WERI-Rb-1 (cell line): ENCODE measurements around the gene SP6.

Experiments used
- DNase-seq: peaks from one replicate; pipeline ENCODE4 v3.0.0-alpha.2; 2020
- H3K27ac ChIP-seq: fragments of 250-450 bp; sonication (Bioruptor Pico); 2 replicates; pipeline ENCODE4 v1.5.1; 2020; ENCODE audit warnings: mild to moderate bottlenecking, moderate library complexity
- H3K27me3 ChIP-seq: fragments of 250-450 bp; sonication (Bioruptor Pico); 2 replicates; pipeline ENCODE4 v1.5.1; 2021; ENCODE audit warnings: mild to moderate bottlenecking, low read depth, moderate library complexity; ENCODE audit not compliant: insufficient read depth, severe bottlenecking
- H3K36me3 ChIP-seq: fragments of 250-450 bp; sonication (Bioruptor Pico); 2 replicates; pipeline ENCODE4 v1.5.1; 2020; ENCODE audit warnings: mild to moderate bottlenecking, moderate library complexity
- H3K4me3 ChIP-seq: 2 replicates; pipeline ENCODE4 v1.5.1; 2011; ENCODE audit warnings: low read depth, mild to moderate bottlenecking, control low read depth, low read length
- H3K9me3 ChIP-seq: fragments of 250-450 bp; sonication (Bioruptor Pico); 2 replicates; pipeline ENCODE4 v1.5.1; 2021; ENCODE audit warnings: mild to moderate bottlenecking, moderate library complexity; ENCODE audit not compliant: severe bottlenecking
- TF ChIP-seq, protein P1 (sequence below): IDR thresholded peaks from 2 replicates; pipeline ENCODE4 v1.5.1; 2011; ENCODE audit warnings: low read depth, mild to moderate bottlenecking, control low read depth, inconsistent platforms, low read length

SP6 gene

DNA sequence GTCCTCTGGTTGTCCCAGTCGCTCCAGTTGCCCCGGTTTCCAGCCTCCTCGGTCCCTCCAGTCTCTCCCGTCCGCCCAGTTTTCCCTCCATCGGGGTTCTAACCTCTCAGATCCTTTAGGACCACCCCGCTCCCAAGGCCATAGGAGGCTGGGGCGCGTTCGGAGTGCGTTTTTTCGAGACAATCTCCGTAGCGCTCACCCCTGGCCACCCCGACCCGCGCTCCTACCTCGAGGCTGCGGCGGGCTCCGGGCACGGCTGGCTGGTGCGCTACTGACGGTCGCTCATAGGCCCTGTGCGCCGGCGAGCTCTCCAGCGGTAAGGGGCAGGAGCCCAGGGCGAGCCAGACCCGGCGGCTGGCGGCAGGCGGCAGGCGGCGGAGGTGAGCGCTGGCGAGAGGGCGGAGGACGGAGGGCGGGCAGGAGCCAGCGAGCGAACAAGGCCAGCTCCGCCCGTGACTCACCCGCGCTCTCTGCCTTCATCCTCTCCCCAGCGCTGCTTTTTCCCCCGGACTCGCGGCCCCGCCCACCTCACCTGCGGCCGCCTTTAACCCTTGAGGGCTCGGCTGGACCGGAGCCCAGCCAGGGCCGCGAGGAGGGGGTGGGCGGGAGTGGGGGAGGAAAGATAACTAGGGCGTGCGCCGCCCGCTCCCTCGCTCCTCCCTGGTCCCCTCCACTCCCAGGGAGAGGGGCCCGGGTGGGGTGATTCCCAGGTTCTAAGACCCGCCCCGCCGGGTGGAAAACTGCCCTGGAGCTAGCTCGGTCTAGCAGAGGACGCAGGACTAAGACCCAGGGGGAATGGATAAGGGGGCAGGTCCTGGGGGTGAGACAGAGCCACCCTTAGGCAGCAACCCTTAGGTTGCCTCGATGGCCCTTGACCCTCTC is at the start of gene SP6:
Gene SP6, minus strand, starts transcription at position 472 of the 882 bp plus-strand sequence. CDS start 2,734 bp downstream, outside the sequence.
- Histone ChIP-seq H3K27me3 (no peaks in the 10 kb centered on the region), H3K4me3 (peak within 1 kb of the TSS; percentile 75), H3K36me3 (peaks cover 17% of the 10 kb centered on the region), H3K9me3 (no peaks in the 10 kb centered on the region), H3K27ac (peak within 1 kb of the TSS; percentile 70)
- TF ChIP-seq, protein P1, sequence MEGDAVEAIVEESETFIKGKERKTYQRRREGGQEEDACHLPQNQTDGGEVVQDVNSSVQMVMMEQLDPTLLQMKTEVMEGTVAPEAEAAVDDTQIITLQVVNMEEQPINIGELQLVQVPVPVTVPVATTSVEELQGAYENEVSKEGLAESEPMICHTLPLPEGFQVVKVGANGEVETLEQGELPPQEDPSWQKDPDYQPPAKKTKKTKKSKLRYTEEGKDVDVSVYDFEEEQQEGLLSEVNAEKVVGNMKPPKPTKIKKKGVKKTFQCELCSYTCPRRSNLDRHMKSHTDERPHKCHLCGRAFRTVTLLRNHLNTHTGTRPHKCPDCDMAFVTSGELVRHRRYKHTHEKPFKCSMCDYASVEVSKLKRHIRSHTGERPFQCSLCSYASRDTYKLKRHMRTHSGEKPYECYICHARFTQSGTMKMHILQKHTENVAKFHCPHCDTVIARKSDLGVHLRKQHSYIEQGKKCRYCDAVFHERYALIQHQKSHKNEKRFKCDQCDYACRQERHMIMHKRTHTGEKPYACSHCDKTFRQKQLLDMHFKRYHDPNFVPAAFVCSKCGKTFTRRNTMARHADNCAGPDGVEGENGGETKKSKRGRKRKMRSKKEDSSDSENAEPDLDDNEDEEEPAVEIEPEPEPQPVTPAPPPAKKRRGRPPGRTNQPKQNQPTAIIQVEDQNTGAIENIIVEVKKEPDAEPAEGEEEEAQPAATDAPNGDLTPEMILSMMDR: peak; percentile 25; the same call in 1 of the 2 replicates
- DNase-seq: peak; percentile 90

DNA sequence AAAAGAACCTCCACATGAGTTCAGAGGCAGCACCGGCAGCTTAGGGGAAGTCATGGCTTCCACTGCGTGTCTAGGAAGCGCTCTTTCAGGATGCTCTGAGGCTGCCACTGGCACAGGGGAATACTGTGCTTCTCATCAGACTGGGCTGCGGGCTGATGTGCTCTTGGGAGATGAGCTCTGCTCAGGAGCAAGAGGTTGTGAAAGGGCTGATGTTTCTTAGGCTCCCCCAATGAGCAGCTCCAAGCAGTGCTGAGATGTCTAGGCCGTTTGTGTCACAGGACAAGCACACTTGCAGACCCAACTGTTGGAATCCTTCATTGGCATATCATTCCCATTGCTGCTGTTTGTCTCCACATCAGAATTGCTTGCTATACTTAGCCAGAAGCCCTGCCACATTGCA is 48.7 kb upstream of the SP6 start:
- no peak for DNase-seq

DNA sequence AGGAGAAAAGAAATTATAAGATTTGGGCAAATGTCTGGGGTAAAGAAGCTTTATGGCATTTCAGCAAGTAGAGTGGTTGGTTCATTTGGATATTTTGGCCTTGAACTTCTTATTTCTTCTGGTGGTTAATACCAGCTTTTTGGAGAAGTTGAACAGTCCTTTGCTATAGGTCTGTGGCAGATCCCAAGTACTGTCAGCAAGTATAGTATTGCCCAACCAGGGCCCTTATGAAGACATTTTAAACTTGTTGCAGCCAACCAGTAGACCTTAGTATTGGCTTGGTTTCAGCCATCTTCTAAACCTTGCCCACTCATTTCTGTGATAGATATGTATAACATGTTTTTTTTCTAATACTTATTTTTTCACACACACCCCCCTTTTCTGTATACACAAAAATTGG is 47.3 kb upstream of the SP6 start:
- no peak overlapping the region for H3K27ac ChIP-seq
- H3K27me3 ChIP-seq: no peaks in the 10 kb centered on the region
- TF ChIP-seq, protein P1: no peak
- no peak for DNase-seq
- peaks cover 15% of the 10 kb centered on the region for H3K36me3 ChIP-seq
- no peaks in the 10 kb centered on the region for H3K9me3 ChIP-seq
- no peak overlapping the region for H3K4me3 ChIP-seq

More for the DNA sequence above, 48.7 kb upstream of the SP6 start:
- no peaks in the 10 kb centered on the region for H3K9me3 ChIP-seq
- peaks cover 15% of the 10 kb centered on the region for H3K36me3 ChIP-seq
- H3K27ac ChIP-seq: no peak overlapping the region
- H3K27me3 ChIP-seq: no peaks in the 10 kb centered on the region
- TF ChIP-seq, protein P1: no peak
- H3K4me3 ChIP-seq: no peak overlapping the region

DNA sequence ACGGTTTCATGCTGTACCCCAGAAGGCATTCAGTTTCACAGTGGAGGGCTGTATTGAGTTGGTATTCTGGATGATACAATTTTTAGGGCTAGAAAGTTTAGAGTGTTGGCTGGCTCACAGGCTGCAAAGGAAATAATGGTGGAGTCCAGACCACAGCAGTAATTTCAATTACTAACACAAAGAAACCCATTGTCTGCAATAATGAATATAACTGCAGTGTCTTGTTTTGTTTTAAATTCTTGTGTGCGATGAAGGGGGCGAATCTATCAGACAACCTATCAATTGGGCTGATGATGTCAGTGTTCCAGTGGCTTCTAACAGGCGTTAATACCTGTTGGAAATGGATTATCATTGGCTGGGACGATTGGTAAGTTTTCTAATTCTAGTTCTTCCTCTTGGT is 46.6 kb upstream of the SP6 start:
- Histone ChIP-seq H3K27me3 (no peaks in the 10 kb centered on the region), H3K4me3 (no peak overlapping the region), H3K9me3 (no peaks in the 10 kb centered on the region), H3K27ac (no peak overlapping the region), H3K36me3 (peaks cover 15% of the 10 kb centered on the region)
- DNase-seq: no peak
- TF ChIP-seq, protein P1: no peak

DNA sequence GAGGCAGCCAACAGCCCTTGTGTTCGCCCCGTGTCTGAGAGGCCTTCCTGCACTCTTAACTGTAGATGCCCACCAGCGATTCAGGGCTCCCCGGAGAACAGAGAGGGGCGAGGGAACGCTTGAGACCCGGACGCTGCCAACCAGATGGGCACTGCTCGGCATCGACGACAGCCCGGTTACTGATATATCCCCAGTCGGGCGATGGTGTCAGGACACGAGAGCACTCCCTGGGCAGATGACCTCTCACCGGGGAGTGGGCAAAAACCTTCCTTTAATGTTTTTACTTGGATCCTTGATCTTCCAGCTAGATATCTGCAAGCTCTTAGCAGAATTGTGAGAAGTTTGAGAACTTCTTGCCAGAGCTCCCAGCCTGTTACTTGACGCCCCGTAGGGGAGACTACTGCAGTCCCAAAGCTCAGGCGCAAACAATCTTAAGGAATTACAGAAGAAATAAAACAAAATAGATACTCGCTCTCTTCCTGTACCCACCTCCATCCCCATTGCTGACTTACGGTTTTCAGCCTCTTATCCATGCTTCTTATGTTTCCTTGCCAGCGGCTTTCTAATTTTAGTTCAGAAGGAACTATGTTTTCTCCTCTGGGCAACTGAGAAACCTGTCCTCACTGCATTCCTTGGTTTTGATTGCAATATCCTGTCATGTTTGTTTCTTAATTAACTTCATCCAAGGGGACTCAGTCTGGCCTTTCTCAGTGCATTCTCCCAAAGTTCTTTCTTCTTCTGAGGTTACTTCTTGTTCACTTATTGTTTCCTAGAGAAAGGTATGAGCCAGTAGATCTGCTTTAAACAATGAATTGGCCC is 45.9 kb upstream of the SP6 start:
- no peak for DNase-seq
- TF ChIP-seq, protein P1: no peak
- H3K27ac ChIP-seq: peak overlapping the region; percentile 100

More for the DNA sequence above, 45.9 kb upstream of the SP6 start:
- Histone ChIP-seq H3K9me3 (no peaks in the 10 kb centered on the region), H3K36me3 (peaks cover 15% of the 10 kb centered on the region), H3K4me3 (peak overlapping the region; percentile 99), H3K27me3 (no peaks in the 10 kb centered on the region)
